ENCODE data around the gene MST1.

GRCh38 chr3:49654955-49655556, 34.2 kb downstream of the MST1 start:
- TF ChIP-seq CTCF (tag by site-specific recombination; IDR thresholded peaks at IDR 0.05): no peak
- no peak for TF ChIP-seq ZNF473 (tag by site-specific recombination; IDR thresholded peaks at IDR 0.05)
- no peak for TF ChIP-seq ZSCAN23 (tag by site-specific recombination; IDR thresholded peaks at IDR 0.05)
- TF ChIP-seq KLF10 (tag by site-specific recombination; IDR thresholded peaks at IDR 0.05): no peak
- TF ChIP-seq ZNF274 (IDR thresholded peaks at IDR 0.05; ENCODE audit: low read length): no peak
- TF ChIP-seq ZNF274 (tag by site-specific recombination; IDR thresholded peaks at IDR 0.05; ENCODE audit: borderline replicate concordance): no peak
- no peak for TF ChIP-seq ZNF596 (tag by site-specific recombination; IDR thresholded peaks at IDR 0.05)
- no peak for TF ChIP-seq ZNF146 (tag by site-specific recombination; IDR thresholded peaks at IDR 0.05)
- TF ChIP-seq TRIM28 (IDR thresholded peaks at IDR 0.05; ENCODE audit: borderline replicate concordance, low read length): no peak
- TF ChIP-seq ZFP37 (tag by site-specific recombination; IDR thresholded peaks at IDR 0.05): no peak
- no peak for TF ChIP-seq ZSCAN18 (tag by site-specific recombination; IDR thresholded peaks at IDR 0.05)
- TF ChIP-seq ZNF335 (tag by site-specific recombination; conservative IDR thresholded peaks at IDR 0.05): no peak
- no peak for TF ChIP-seq ZNF174 (tag by site-specific recombination; IDR thresholded peaks at IDR 0.05)

Data from HEK293 (cell line).